ENCODE data around the gene CAMTA2.

CAMTA2 gene

GRCh38 chr17:4958102-4958501, 29.4 kb downstream of the CAMTA2 start:
- no peaks in the 10 kb centered on the region for H3K27me3 ChIP-seq
- no peaks in the 10 kb centered on the region for H3K36me3 ChIP-seq
- DNase-seq, result no peak
- no peak for TF ChIP-seq CTCF (IDR thresholded peaks at IDR 0.05; ENCODE audit: low read depth, low read length)
- H3K4me1 ChIP-seq, result no peaks in the 10 kb centered on the region
- H3K9me3 ChIP-seq, result no peaks in the 10 kb centered on the region
- no peak overlapping the region for H3K4me3 ChIP-seq (ENCODE audit: low read depth, low read length)

- TF ChIP-seq CTCF (IDR thresholded peaks at IDR 0.05; ENCODE audit: low read depth, low read length), result no peak
These were observed 30.9 kb downstream of the CAMTA2 start for GRCh38 chr17:4956493-4957061.

GRCh38 chr17:4955091-4955490, 32.4 kb downstream of the CAMTA2 start:
- Histone ChIP-seq H3K27me3 (no peaks in the 10 kb centered on the region), H3K36me3 (no peaks in the 10 kb centered on the region), H3K9me3 (no peaks in the 10 kb centered on the region), H3K4me3 (ENCODE audit: low read depth, low read length) (no peak overlapping the region), H3K4me1 (peaks cover 4% of the 10 kb centered on the region; the same call in 1 of the 2 replicates)
- DNase-seq, result no peak
- no peak for TF ChIP-seq CTCF (IDR thresholded peaks at IDR 0.05; ENCODE audit: low read depth, low read length)

More at GRCh38 chr17:4956493-4957061, 30.9 kb downstream of the CAMTA2 start:
- DNase-seq, result no peak
- Histone ChIP-seq H3K27me3 (no peaks in the 10 kb centered on the region), H3K36me3 (no peaks in the 10 kb centered on the region), H3K4me1 (no peaks in the 10 kb centered on the region), H3K4me3 (ENCODE audit: low read depth, low read length) (no peak overlapping the region), H3K9me3 (no peaks in the 10 kb centered on the region)

GRCh38 chr17:4953451-4953961, 34.0 kb downstream of the CAMTA2 start:
- Histone ChIP-seq H3K9me3 (no peaks in the 10 kb centered on the region), H3K36me3 (no peaks in the 10 kb centered on the region), H3K27me3 (no peaks in the 10 kb centered on the region), H3K4me3 (ENCODE audit: low read depth, low read length) (no peak overlapping the region), H3K4me1 (peaks cover 4% of the 10 kb centered on the region; the same call in 1 of the 2 replicates)
- no peak for DNase-seq
- TF ChIP-seq CTCF (IDR thresholded peaks at IDR 0.05; ENCODE audit: low read depth, low read length), result no peak

- DNase-seq, result no peak
- Histone ChIP-seq H3K4me1 (peaks cover 4% of the 10 kb centered on the region; the same call in 1 of the 2 replicates), H3K36me3 (peaks cover 4% of the 10 kb centered on the region), H3K9me3 (no peaks in the 10 kb centered on the region), H3K4me3 (ENCODE audit: low read depth, low read length) (peak overlapping the region; percentile 56; the same call in 1 of the 2 replicates), H3K27me3 (no peaks in the 10 kb centered on the region)
- TF ChIP-seq CTCF (IDR thresholded peaks at IDR 0.05; ENCODE audit: low read depth, low read length), result no peak
These were observed 36.0 kb downstream of the CAMTA2 start for GRCh38 chr17:4951486-4951885.

GRCh38 chr17:4950746-4951204, 36.7 kb downstream of the CAMTA2 start, which contains the start of gene ENO3:
ENO3 (plus strand) TSS chr17:4951119; CDS start chr17:4951830, 711 bp downstream.
- peaks cover 4% of the 10 kb centered on the region; the same call in 1 of the 2 replicates for H3K4me1 ChIP-seq
- H3K9me3 ChIP-seq, result no peaks in the 10 kb centered on the region
- no peaks in the 10 kb centered on the region for H3K27me3 ChIP-seq
- peaks cover 10% of the 10 kb centered on the region for H3K36me3 ChIP-seq
- TF ChIP-seq CTCF (IDR thresholded peaks at IDR 0.05; ENCODE audit: low read depth, low read length), result no peak
- peak within 1 kb of the TSS; percentile 56 for H3K4me3 ChIP-seq (ENCODE audit: low read depth, low read length)
- DNase-seq, result peak; percentile 59

Data from BE2C (cell line).